WTC11 (cell line): ENCODE data around the gene WNT3A. TPM values are rescaled to one million over a fixed set of nuclear protein-coding genes. Genes with fewer than 3 reads are reported as not detected.

Source experiments
- ATAC-seq: fragments of 200-7000 bp; cut with Tn5 transposase; 2 replicates; pipeline ENCODE4 v1.10.0; 2021; ENCODE audit warnings: mild to moderate bottlenecking, moderate library complexity
- CTCF ChIA-PET: fragments of 300-600 bp; sonication (Branson Sonifier 250); formaldehyde crosslinking; loops from one replicate; lab custom pipeline; 2021; ENCODE audit warnings: antibody characterized with exemption; lab: Charles Lee
- POLR2A ChIA-PET: fragments of 350-600 bp; sonication (Branson Sonifier 250); formaldehyde crosslinking; loops from one replicate; lab custom pipeline; 2021; ENCODE audit warnings: antibody characterized with exemption; lab: Charles Lee
- DNase-seq: peaks from one replicate; pipeline ENCODE4 v3.0.0; 2021; ENCODE audit warnings: low spot score
- H3K27ac Mint-ChIP-seq: 2 replicates; pipeline ENCODE4 v1.8.0; 2021; ENCODE audit warnings: mixed read lengths
- H3K27me3 Mint-ChIP-seq: 2 replicates; pipeline ENCODE4 v1.8.0; 2021; ENCODE audit warnings: low read depth, mild to moderate bottlenecking, moderate library complexity, mixed read lengths
- H3K36me3 Mint-ChIP-seq: 2 replicates; pipeline ENCODE4 v1.8.0; 2021; ENCODE audit warnings: mixed read lengths
- H3K4me1 Mint-ChIP-seq: 2 replicates; pipeline ENCODE4 v1.8.0; 2022; ENCODE audit warnings: mixed read lengths
- H3K4me3 Mint-ChIP-seq: 2 replicates; pipeline ENCODE4 v1.8.0; 2021; ENCODE audit warnings: mild to moderate bottlenecking, moderate library complexity, mixed read lengths
- H3K9me3 Mint-ChIP-seq: 2 replicates; pipeline ENCODE4 v1.8.0; 2021; ENCODE audit warnings: mixed read lengths
- CREB1 ChIP-seq: sonication (generic); formaldehyde crosslinking; IDR thresholded peaks from 2 replicates; pipeline ENCODE4 v1.8.0; 2023; ENCODE audit warnings: mild to moderate bottlenecking, missing genetic modification reagents
- CREM ChIP-seq: sonication (generic); formaldehyde crosslinking; IDR thresholded peaks from 2 replicates; pipeline ENCODE4 v1.8.1; 2022; ENCODE audit warnings: mild to moderate bottlenecking, missing genetic modification reagents, moderate library complexity
- FOXP1 ChIP-seq: sonication (generic); formaldehyde crosslinking; IDR thresholded peaks from 2 replicates; pipeline ENCODE4 v1.8.0; 2022; ENCODE audit warnings: missing genetic modification reagents, mild to moderate bottlenecking, moderate library complexity, borderline replicate concordance
- HMGA2 ChIP-seq: fragments of 250-450 bp; sonication (Bioruptor Pico); IDR thresholded peaks from 2 replicates; pipeline ENCODE4 v1.4.0; 2021; ENCODE audit warnings: mild to moderate bottlenecking, moderate library complexity
- JAZF1 ChIP-seq: fragments of 250-450 bp; sonication (Bioruptor Pico); IDR thresholded peaks from 2 replicates; pipeline ENCODE4 v1.9.0; 2021; ENCODE audit warnings: moderate library complexity, mild to moderate bottlenecking, inconsistent platforms
- KAT7 ChIP-seq: sonication (generic); formaldehyde crosslinking; IDR thresholded peaks from 2 replicates; pipeline ENCODE4 v1.8.1; 2023; ENCODE audit warnings: missing genetic modification reagents, mild to moderate bottlenecking, borderline replicate concordance
- NFE2L1 ChIP-seq: sonication (generic); formaldehyde crosslinking; IDR thresholded peaks from 2 replicates; pipeline ENCODE4 v1.8.1; 2023; ENCODE audit warnings: missing genetic modification reagents
- OVOL2 ChIP-seq: fragments of 250-450 bp; sonication (Bioruptor Pico); IDR thresholded peaks from 2 replicates; pipeline ENCODE4 v1.9.0; 2021; ENCODE audit warnings: mild to moderate bottlenecking, borderline replicate concordance
- SMAD4 ChIP-seq: sonication (generic); formaldehyde crosslinking; IDR thresholded peaks from 2 replicates; pipeline ENCODE4 v1.8.0; 2022; ENCODE audit warnings: mild to moderate bottlenecking, missing genetic modification reagents
- TP53 ChIP-seq: sonication (generic); formaldehyde crosslinking; IDR thresholded peaks from 2 replicates; pipeline ENCODE4 v1.8.1; 2023; ENCODE audit warnings: mild to moderate bottlenecking, missing genetic modification reagents
- ZNF138 ChIP-seq: sonication (generic); formaldehyde crosslinking; conservative IDR thresholded peaks from 2 replicates; pipeline ENCODE4 v1.8.1; 2022; ENCODE audit warnings: mild to moderate bottlenecking, moderate library complexity, missing genetic modification reagents
- ZNF263 ChIP-seq: sonication (generic); formaldehyde crosslinking; IDR thresholded peaks from 2 replicates; pipeline ENCODE4 v1.8.1; 2022; ENCODE audit warnings: low read depth, mild to moderate bottlenecking, moderate library complexity, missing genetic modification reagents
- ZNF416 ChIP-seq: fragments of 250-450 bp; sonication (Bioruptor Pico); IDR thresholded peaks from 2 replicates; pipeline ENCODE4 v1.9.0; 2021; ENCODE audit warnings: mild to moderate bottlenecking, inconsistent platforms
- ZNF423 ChIP-seq: fragments of 250-450 bp; sonication (Bioruptor Pico); IDR thresholded peaks from 2 replicates; pipeline ENCODE4 v2.1.2; 2022; ENCODE audit warnings: mild to moderate bottlenecking, moderate library complexity
- ZSCAN18 ChIP-seq: fragments of 250-450 bp; sonication (Bioruptor Pico); IDR thresholded peaks from 2 replicates; pipeline ENCODE4 v2.1.2; 2022; ENCODE audit warnings: mild to moderate bottlenecking, moderate library complexity
- total RNA-seq: library from RNA; stranded (reverse); gene quantifications from 3 replicates; pipeline ENCODE4 v1.2.3, GENCODE V29; 2021
- TF ChIP-seq, protein P1 (sequence below): sonication (generic); formaldehyde crosslinking; IDR thresholded peaks from 2 replicates; pipeline ENCODE4 v1.8.1; 2022; ENCODE audit warnings: mild to moderate bottlenecking, missing genetic modification reagents, moderate library complexity, borderline replicate concordance
- TF ChIP-seq, protein P2 (sequence below): fragments of 200-600 bp; IDR thresholded peaks from 2 replicates; pipeline ENCODE4 v1.8.0; 2022; ENCODE audit warnings: antibody characterized with exemption
- TF ChIP-seq, protein P3 (sequence below): fragments of 250-450 bp; sonication (Bioruptor Pico); conservative IDR thresholded peaks from 2 replicates; pipeline ENCODE4 v1.9.0; 2021; ENCODE audit warnings: mild to moderate bottlenecking
- TF ChIP-seq, protein P4 (sequence below): sonication (generic); formaldehyde crosslinking; IDR thresholded peaks from 2 replicates; pipeline ENCODE4 v1.8.0; 2022; ENCODE audit warnings: mild to moderate bottlenecking, missing genetic modification reagents
- TF ChIP-seq, protein P5 (sequence below): sonication (generic); formaldehyde crosslinking; IDR thresholded peaks from 2 replicates; pipeline ENCODE4 v1.8.1; 2022; ENCODE audit warnings: low read depth, mild to moderate bottlenecking, moderate library complexity, missing genetic modification reagents, borderline replicate concordance
- TF ChIP-seq, protein P6 (sequence below): fragments of 250-450 bp; sonication (Bioruptor Pico); IDR thresholded peaks from 2 replicates; pipeline ENCODE4 v1.8.0; 2021; ENCODE audit warnings: mild to moderate bottlenecking
- TF ChIP-seq, protein P7 (sequence below): sonication (generic); formaldehyde crosslinking; IDR thresholded peaks from 2 replicates; pipeline ENCODE4 v1.8.1; 2023; ENCODE audit warnings: mild to moderate bottlenecking, moderate library complexity, missing genetic modification reagents
- TF ChIP-seq, protein P8 (sequence below): sonication (generic); formaldehyde crosslinking; IDR thresholded peaks from 2 replicates; pipeline ENCODE4 v1.8.0; 2022; ENCODE audit warnings: mild to moderate bottlenecking, missing genetic modification reagents

Gene WNT3A
- total RNA-seq, 1 experiment from 2014 or later = 0.17 TPM

GRCh38 chr1:228109073-228109961 lies 102.5 kb downstream of the WNT3A start, which contains the start of gene MRPL55:
MRPL55 (minus strand) TSS chr1:228109299; CDS start chr1:228108260, 1,039 bp downstream.
- peak; percentile 89 for ATAC-seq
- ChIA-PET POLR2A (interaction anchor here (1.0 kb wide), 1 partner anchor 110 kb away, joined by 3 read pairs; no protein-coding TSS in a partner anchor), CTCF (interaction anchor here (0.8 to 1.8 kb wide), 5 partner anchors 18 to 110 kb away, joined by 3 to 9 read pairs (median 5); no protein-coding TSS in a partner anchor)
- Mint-ChIP-seq H3K36me3 (peaks cover 13% of the 10 kb centered on the region), H3K27ac (peak within 1 kb of the TSS; percentile 82), H3K9me3 (no peaks in the 10 kb centered on the region), H3K4me3 (peak within 1 kb of the TSS; percentile 89), H3K4me1 (peaks cover 11% of the 10 kb centered on the region), H3K27me3 (peaks cover 20% of the 10 kb centered on the region)
- peak; percentile 98 for DNase-seq
- TF ChIP-seq KAT7 (CRISPR knock-in tag) = 0 out of 2 replicates have a peak, but pooled peaks have one; percentile 46
- TF ChIP-seq ZNF263 (CRISPR knock-in tag) = peak; percentile 99
- TF ChIP-seq ZNF423 (CRISPR knock-in tag) = peak; percentile 17; the same call in 1 of the 2 replicates
- TF ChIP-seq, protein P1, sequence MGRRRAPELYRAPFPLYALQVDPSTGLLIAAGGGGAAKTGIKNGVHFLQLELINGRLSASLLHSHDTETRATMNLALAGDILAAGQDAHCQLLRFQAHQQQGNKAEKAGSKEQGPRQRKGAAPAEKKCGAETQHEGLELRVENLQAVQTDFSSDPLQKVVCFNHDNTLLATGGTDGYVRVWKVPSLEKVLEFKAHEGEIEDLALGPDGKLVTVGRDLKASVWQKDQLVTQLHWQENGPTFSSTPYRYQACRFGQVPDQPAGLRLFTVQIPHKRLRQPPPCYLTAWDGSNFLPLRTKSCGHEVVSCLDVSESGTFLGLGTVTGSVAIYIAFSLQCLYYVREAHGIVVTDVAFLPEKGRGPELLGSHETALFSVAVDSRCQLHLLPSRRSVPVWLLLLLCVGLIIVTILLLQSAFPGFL (CRISPR knock-in tag) = no peak
- TF ChIP-seq, protein P2, sequence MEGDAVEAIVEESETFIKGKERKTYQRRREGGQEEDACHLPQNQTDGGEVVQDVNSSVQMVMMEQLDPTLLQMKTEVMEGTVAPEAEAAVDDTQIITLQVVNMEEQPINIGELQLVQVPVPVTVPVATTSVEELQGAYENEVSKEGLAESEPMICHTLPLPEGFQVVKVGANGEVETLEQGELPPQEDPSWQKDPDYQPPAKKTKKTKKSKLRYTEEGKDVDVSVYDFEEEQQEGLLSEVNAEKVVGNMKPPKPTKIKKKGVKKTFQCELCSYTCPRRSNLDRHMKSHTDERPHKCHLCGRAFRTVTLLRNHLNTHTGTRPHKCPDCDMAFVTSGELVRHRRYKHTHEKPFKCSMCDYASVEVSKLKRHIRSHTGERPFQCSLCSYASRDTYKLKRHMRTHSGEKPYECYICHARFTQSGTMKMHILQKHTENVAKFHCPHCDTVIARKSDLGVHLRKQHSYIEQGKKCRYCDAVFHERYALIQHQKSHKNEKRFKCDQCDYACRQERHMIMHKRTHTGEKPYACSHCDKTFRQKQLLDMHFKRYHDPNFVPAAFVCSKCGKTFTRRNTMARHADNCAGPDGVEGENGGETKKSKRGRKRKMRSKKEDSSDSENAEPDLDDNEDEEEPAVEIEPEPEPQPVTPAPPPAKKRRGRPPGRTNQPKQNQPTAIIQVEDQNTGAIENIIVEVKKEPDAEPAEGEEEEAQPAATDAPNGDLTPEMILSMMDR = no peak
- TF ChIP-seq ZSCAN18 (CRISPR knock-in tag) = no peak
- no peak for TF ChIP-seq ZNF416
- TF ChIP-seq NFE2L1 (CRISPR knock-in tag) = no peak
- TF ChIP-seq CREM = peak; percentile 100
- TF ChIP-seq, protein P3, sequence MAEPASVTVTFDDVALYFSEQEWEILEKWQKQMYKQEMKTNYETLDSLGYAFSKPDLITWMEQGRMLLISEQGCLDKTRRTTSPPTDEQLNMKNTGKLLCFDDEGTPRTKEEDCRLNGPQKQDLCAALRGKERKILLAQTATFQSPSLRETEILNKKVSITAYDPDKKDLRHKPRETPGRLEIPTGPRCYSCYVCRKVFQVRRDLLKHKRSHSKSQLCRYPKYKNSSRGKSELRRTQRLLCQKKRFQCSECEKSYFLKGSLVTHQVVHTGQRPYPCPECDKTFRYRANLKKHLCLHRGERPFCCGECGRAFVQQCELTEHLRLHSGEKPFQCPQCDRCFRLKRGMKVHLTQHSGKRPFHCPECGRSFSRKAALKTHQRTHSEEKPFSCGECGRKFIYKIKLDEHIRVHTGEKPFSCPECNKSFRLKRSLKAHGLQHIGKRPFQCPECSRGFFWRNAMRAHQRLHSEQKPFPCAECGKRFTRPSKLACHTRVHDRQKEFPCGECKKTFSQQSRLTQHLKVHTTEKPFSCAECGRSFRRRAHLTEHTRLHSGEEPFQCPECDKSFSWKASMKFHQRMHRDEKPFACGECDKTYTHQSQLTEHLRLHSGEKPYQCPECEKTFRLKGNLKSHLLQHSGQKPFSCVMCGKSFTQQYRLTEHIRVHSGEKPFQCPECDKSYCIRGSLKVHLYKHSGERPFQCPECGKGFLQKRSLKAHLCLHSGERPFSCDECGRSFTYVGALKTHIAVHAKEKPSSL (CRISPR knock-in tag) = no peak
- peak; percentile 92 for TF ChIP-seq CREB1 (CRISPR knock-in tag)
- TF ChIP-seq FOXP1 (CRISPR knock-in tag) = no peak; the same call in 1 of the 2 replicates
- no peak for TF ChIP-seq HMGA2
- no peak for TF ChIP-seq OVOL2 (CRISPR knock-in tag)
- TF ChIP-seq, protein P4, sequence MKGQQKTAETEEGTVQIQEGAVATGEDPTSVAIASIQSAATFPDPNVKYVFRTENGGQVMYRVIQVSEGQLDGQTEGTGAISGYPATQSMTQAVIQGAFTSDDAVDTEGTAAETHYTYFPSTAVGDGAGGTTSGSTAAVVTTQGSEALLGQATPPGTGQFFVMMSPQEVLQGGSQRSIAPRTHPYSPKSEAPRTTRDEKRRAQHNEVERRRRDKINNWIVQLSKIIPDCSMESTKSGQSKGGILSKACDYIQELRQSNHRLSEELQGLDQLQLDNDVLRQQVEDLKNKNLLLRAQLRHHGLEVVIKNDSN = peak; percentile 25; the same call in 1 of the 2 replicates
- no peak for TF ChIP-seq TP53
- TF ChIP-seq, protein P5, sequence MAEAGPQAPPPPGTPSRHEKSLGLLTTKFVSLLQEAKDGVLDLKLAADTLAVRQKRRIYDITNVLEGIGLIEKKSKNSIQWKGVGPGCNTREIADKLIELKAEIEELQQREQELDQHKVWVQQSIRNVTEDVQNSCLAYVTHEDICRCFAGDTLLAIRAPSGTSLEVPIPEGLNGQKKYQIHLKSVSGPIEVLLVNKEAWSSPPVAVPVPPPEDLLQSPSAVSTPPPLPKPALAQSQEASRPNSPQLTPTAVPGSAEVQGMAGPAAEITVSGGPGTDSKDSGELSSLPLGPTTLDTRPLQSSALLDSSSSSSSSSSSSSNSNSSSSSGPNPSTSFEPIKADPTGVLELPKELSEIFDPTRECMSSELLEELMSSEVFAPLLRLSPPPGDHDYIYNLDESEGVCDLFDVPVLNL (CRISPR knock-in tag) = no peak
- TF ChIP-seq, protein P6, sequence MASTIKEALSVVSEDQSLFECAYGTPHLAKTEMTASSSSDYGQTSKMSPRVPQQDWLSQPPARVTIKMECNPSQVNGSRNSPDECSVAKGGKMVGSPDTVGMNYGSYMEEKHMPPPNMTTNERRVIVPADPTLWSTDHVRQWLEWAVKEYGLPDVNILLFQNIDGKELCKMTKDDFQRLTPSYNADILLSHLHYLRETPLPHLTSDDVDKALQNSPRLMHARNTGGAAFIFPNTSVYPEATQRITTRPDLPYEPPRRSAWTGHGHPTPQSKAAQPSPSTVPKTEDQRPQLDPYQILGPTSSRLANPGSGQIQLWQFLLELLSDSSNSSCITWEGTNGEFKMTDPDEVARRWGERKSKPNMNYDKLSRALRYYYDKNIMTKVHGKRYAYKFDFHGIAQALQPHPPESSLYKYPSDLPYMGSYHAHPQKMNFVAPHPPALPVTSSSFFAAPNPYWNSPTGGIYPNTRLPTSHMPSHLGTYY (CRISPR knock-in tag) = no peak
- TF ChIP-seq, protein P7, sequence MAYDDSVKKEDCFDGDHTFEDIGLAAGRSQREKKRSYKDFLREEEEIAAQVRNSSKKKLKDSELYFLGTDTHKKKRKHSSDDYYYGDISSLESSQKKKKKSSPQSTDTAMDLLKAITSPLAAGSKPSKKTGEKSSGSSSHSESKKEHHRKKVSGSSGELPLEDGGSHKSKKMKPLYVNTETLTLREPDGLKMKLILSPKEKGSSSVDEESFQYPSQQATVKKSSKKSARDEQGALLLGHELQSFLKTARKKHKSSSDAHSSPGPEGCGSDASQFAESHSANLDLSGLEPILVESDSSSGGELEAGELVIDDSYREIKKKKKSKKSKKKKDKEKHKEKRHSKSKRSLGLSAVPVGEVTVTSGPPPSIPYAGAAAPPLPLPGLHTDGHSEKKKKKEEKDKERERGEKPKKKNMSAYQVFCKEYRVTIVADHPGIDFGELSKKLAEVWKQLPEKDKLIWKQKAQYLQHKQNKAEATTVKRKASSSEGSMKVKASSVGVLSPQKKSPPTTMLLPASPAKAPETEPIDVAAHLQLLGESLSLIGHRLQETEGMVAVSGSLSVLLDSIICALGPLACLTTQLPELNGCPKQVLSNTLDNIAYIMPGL (CRISPR knock-in tag) = 0 out of 2 replicates have a peak, but pooled peaks have one; percentile 9
- no peak for TF ChIP-seq JAZF1 (CRISPR knock-in tag)
- TF ChIP-seq SMAD4 = no peak
- TF ChIP-seq ZNF138 (CRISPR knock-in tag) = no peak
- TF ChIP-seq, protein P8, sequence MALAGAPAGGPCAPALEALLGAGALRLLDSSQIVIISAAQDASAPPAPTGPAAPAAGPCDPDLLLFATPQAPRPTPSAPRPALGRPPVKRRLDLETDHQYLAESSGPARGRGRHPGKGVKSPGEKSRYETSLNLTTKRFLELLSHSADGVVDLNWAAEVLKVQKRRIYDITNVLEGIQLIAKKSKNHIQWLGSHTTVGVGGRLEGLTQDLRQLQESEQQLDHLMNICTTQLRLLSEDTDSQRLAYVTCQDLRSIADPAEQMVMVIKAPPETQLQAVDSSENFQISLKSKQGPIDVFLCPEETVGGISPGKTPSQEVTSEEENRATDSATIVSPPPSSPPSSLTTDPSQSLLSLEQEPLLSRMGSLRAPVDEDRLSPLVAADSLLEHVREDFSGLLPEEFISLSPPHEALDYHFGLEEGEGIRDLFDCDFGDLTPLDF (CRISPR knock-in tag) = no peak
